RWPE2 (cell line): ENCODE results near the gene CNTNAP2.
A peak's percentile ranks its signal among the peaks of the same experiment; 100 is the strongest.

Source experiments
- ATAC-seq: fragments of 200-7000 bp; cut with Tn5 transposase; 3 replicates; pipeline ENCODE4 v1.9.1; 2021; ENCODE audit warnings: low read depth
- DNase-seq: peaks from one replicate; pipeline ENCODE4 v3.0.0-alpha.2; 2020; ENCODE audit warnings: low spot score
- H3K27ac ChIP-seq: fragments of 450-650 bp; 2 replicates; pipeline ENCODE4 v1.5.1; 2017; ENCODE audit warnings: mild to moderate bottlenecking; ENCODE audit not compliant: poor library complexity, severe bottlenecking
- H3K27me3 ChIP-seq: fragments of 250-450 bp; sonication (Bioruptor Pico); 2 replicates; pipeline ENCODE4 v1.5.1; 2021; ENCODE audit warnings: mild to moderate bottlenecking, moderate library complexity; ENCODE audit not compliant: insufficient read depth, poor library complexity, severe bottlenecking
- H3K36me3 ChIP-seq: fragments of 250-450 bp; sonication (Bioruptor Pico); 2 replicates; pipeline ENCODE4 v1.5.1; 2020; ENCODE audit warnings: low read depth, mild to moderate bottlenecking, moderate library complexity
- H3K4me1 ChIP-seq: fragments of 250-450 bp; sonication (Bioruptor Pico); 2 replicates; pipeline ENCODE4 v1.5.1; 2021; ENCODE audit warnings: mild to moderate bottlenecking, moderate library complexity; ENCODE audit not compliant: insufficient read depth, poor library complexity, severe bottlenecking
- H3K4me3 ChIP-seq: fragments of 250-450 bp; sonication (Bioruptor Pico); 2 replicates; pipeline ENCODE4 v1.5.1; 2021; ENCODE audit warnings: mild to moderate bottlenecking, moderate library complexity; ENCODE audit not compliant: severe bottlenecking
- H3K9me3 ChIP-seq: fragments of 250-450 bp; sonication (Bioruptor Pico); 2 replicates; pipeline ENCODE4 v1.5.1; 2021; ENCODE audit warnings: mild to moderate bottlenecking, moderate library complexity; ENCODE audit not compliant: severe bottlenecking
- TF ChIP-seq, protein P1 (sequence below): fragments of 450-650 bp; IDR thresholded peaks from one replicate; pipeline ENCODE4 v1.5.1; 2017; ENCODE audit warnings: mild to moderate bottlenecking, moderate library complexity; ENCODE audit not compliant: poor library complexity, severe bottlenecking

Gene CNTNAP2

DNA sequence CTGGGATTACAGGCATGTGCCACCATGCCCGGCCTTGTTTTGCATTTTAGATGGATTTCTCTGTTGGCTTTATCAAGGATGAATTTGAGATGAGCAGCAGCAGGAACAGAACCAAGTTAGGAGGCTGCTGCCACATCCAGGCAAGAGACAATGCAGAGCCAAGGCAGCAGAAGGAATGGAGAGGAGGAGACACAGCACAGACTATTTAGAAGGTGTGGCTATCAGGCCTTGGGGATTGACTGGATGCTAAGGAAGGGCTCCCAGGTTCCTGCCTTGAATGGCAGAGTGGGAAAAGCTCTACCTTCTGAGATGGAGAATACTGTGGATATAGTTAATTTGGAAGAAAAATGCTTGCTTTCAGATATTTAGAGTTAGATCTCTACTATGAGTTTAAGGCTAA lies 1989.3 kb downstream of the CNTNAP2 start:
- TF ChIP-seq, protein P1, sequence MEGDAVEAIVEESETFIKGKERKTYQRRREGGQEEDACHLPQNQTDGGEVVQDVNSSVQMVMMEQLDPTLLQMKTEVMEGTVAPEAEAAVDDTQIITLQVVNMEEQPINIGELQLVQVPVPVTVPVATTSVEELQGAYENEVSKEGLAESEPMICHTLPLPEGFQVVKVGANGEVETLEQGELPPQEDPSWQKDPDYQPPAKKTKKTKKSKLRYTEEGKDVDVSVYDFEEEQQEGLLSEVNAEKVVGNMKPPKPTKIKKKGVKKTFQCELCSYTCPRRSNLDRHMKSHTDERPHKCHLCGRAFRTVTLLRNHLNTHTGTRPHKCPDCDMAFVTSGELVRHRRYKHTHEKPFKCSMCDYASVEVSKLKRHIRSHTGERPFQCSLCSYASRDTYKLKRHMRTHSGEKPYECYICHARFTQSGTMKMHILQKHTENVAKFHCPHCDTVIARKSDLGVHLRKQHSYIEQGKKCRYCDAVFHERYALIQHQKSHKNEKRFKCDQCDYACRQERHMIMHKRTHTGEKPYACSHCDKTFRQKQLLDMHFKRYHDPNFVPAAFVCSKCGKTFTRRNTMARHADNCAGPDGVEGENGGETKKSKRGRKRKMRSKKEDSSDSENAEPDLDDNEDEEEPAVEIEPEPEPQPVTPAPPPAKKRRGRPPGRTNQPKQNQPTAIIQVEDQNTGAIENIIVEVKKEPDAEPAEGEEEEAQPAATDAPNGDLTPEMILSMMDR, result no peak
- Histone ChIP-seq H3K27ac (no peak overlapping the region), H3K4me1 (no peaks in the 10 kb centered on the region), H3K4me3 (no peak overlapping the region), H3K9me3 (no peaks in the 10 kb centered on the region), H3K27me3 (no peaks in the 10 kb centered on the region), H3K36me3 (no peaks in the 10 kb centered on the region)
- ATAC-seq (no peak), DNase-seq (no peak)

DNA sequence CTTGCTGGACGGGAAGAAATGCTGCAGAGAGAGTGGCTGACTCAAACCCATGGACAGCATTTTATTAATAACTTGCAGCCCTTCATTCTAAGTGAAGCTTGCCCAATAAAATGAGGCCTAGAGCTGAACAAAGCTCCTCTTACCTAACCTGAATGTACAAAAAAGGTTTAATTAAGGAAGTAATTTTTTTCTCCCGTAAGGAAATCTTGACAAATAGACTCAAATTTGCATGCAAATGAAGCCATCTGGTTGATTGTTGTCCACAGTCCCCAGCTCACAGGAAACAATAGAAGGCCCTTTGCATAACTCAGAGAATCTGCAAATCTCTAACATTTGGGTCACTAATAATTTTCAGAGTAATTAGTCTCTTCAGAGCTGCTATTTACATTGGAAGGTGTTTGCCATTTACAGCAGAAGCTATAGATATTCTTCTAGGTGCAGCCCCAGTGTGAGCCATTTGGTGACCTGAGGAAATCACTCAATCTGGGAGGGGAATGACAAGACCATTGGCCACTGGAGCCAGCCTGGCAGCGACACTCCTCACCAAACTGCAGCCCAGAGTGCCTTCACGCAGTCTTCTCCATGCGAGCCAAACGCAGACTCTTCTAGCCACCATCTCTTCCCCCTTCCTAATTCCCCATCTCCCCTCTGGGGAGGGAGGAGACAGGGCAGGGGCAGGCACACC lies 1991.0 kb downstream of the CNTNAP2 start:
- no peaks in the 10 kb centered on the region for H3K9me3 ChIP-seq
- DNase-seq (no peak), ATAC-seq (no peak)
- H3K36me3 ChIP-seq, result no peaks in the 10 kb centered on the region
- H3K4me3 ChIP-seq, result no peak overlapping the region
- TF ChIP-seq, protein P1, result no peak
- no peaks in the 10 kb centered on the region for H3K27me3 ChIP-seq
- H3K27ac ChIP-seq, result no peak overlapping the region
- H3K4me1 ChIP-seq, result no peaks in the 10 kb centered on the region

DNA sequence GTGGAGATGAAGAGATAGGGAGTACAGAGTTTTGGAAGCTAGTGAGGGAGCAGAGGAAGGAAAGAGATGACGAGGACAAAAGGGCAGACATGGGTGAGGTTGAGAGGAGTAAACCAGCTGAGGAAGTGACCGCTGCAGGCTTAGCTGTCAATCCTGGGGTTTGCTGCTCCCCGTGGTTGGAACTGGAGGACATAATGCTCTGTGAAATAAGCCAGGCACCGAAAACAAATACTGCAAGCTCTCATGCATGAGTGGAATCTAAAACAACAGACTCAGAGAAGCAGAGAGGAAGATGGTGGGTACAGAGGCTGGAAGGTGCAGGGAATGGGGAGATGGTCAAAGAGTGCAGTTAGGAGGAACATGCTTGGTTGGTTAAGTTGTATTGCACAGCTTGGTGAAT lies 1991.8 kb downstream of the CNTNAP2 start:
- no peak for ATAC-seq
- TF ChIP-seq, protein P1, result no peak
- H3K9me3 ChIP-seq, result no peaks in the 10 kb centered on the region
- H3K4me3 ChIP-seq, result no peak overlapping the region
- H3K4me1 ChIP-seq, result no peaks in the 10 kb centered on the region
- H3K27ac ChIP-seq, result no peak overlapping the region
- no peak for DNase-seq
- H3K27me3 ChIP-seq, result no peaks in the 10 kb centered on the region
- no peaks in the 10 kb centered on the region for H3K36me3 ChIP-seq

DNA sequence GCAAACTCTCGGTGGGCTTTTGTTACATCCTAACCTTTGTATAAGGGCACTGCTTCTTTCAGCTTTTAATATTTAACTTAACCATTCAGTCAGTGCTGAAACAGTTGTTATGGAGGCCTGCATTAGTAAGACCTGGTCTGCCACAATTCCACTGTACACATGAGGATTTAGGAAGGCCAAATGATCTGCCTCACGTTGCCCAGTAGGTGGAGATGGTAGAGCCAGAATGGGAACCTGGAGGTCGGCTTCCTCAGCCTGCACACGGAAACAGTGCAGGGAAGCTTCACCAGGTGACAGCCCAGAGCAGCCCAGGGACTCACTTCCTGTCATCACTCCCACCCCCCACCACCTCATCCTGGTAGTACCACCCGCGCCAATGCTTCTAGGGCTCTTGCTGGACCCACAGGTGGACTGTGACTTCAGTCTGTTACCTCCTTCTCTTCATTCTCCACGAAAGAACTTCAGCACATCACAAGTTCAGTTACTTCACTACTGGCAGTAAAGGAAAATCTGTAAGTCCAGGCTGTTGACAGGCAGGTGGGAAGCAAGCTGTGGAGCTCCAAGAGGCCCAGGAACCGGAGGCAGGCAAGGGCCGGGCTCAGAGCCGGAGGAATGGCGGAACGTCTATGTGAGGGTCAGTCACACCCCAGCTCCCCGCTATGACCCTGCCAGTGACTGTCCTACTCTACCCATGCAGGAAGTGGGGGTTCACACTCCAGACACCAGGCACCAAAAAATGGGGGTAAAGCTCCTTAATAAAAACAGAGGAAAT lies 1993.7 kb downstream of the CNTNAP2 start:
- peak; percentile 41; the same call in 2 of the 3 replicates for ATAC-seq
- H3K27ac ChIP-seq, result no peak overlapping the region
- no peak overlapping the region for H3K4me3 ChIP-seq
- H3K4me1 ChIP-seq, result no peaks in the 10 kb centered on the region
- H3K27me3 ChIP-seq, result no peaks in the 10 kb centered on the region
- H3K9me3 ChIP-seq, result no peaks in the 10 kb centered on the region
- no peaks in the 10 kb centered on the region for H3K36me3 ChIP-seq
- TF ChIP-seq, protein P1, result peak; percentile 8
- DNase-seq, result no peak

DNA sequence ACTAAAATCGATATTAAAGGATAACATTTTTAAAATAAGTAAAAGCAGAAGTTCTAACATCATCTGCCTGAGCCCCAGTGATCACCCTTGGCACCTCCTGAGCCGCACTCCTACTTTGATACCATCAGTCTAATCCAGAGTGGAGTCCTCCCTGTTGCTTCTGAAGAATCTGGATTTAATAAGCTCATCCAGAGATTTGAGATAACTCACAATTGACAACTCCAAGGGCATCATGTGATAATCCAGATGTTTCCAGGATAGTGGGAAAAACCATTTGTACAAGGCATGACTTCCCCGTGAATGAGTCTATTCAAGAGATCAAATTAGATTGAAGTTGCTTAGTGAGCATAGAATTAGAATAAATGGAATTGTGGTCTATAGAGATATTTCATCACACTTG lies 1998.2 kb downstream of the CNTNAP2 start:
- no peak overlapping the region for H3K27ac ChIP-seq
- H3K36me3 ChIP-seq, result no peaks in the 10 kb centered on the region
- no peak for DNase-seq
- H3K4me1 ChIP-seq, result no peaks in the 10 kb centered on the region
- TF ChIP-seq, protein P1, result no peak
- no peak overlapping the region for H3K4me3 ChIP-seq
- ATAC-seq, result no peak
- H3K27me3 ChIP-seq, result no peaks in the 10 kb centered on the region
- no peaks in the 10 kb centered on the region for H3K9me3 ChIP-seq
